Uterus (tissue), 4 donors: ENCODE data around the gene ADAMTS2. TPM values are rescaled to one million over a fixed set of nuclear protein-coding genes. Genes with fewer than 3 reads are reported as not detected.

Experiments used
- DNase-seq, 2 donors: peaks; one replicate each; pipeline ENCODE4 v3.0.0-alpha.2; 2019 to 2020
- H3K27ac ChIP-seq, 2 donors: fragments of 200-600 bp; sonication (generic); 1 replicate in 1 of 2; 2 replicates in 1 of 2; pipeline ENCODE4 v1.5.1; 2016 to 2018
- H3K27me3 ChIP-seq, 2 donors: fragments of 200-600 bp; sonication (generic); one replicate each; pipeline ENCODE4 v1.5.1; 2018 to 2019; ENCODE audit warnings: control low read depth in 1 of 2
- H3K36me3 ChIP-seq, 2 donors: fragments of 200-600 bp; sonication (generic); one replicate each; pipeline ENCODE4 v1.5.1; 2019; ENCODE audit warnings: control low read depth in 1 of 2
- H3K4me1 ChIP-seq, 2 donors: fragments of 200-600 bp; sonication (generic); one replicate each; pipeline ENCODE4 v1.5.1; 2018 to 2019; ENCODE audit warnings: control low read depth in 1 of 2
- H3K4me3 ChIP-seq, 2 donors: fragments of 200-600 bp; sonication (generic); 1 replicate in 1 of 2; 2 replicates in 1 of 2; pipeline ENCODE4 v1.5.1; 2018 to 2019; ENCODE audit warnings: mild to moderate bottlenecking in 1 of 2
- H3K9me3 ChIP-seq, 2 donors: fragments of 200-600 bp; sonication (generic); one replicate each; pipeline ENCODE4 v1.5.1; 2019; ENCODE audit warnings: control low read depth in 1 of 2
- CTCF ChIP-seq, 4 experiments: fragments of 200-600 bp in 2 of 4; fragments of 450-650 bp in 2 of 4; sonication (generic) in 2 of 4; IDR thresholded peaks; one replicate each; pipeline ENCODE4 v1.5.1; 2016 to 2019; ENCODE audit warnings: antibody characterized with exemption in 4 of 4, mild to moderate bottlenecking in 2 of 4, moderate library complexity in 1 of 4
- POLR2A ChIP-seq, 2 donors: fragments of 450-650 bp; IDR thresholded peaks; one replicate each; pipeline ENCODE4 v1.6.1; 2016; ENCODE audit warnings: antibody characterized with exemption in 2 of 2, mild to moderate bottlenecking in 1 of 2, moderate library complexity in 1 of 2
- intact Hi-C: fragments of 100-400 bp; cut with DNase I; formaldehyde crosslinking; loops from one replicate; pipeline ENCODE4 v1.15.1; 2023; ENCODE audit warnings: low total_unique reads
- total RNA-seq, 4 donors: library from RNA; depleted of rRNA in 3 of 4; stranded (reverse); fragments of >200 nt in 3 of 4; gene quantifications; one replicate each; pipeline versions ENCODE4 v1.1.0 to v1.2.4, GENCODE V29; 2014 to 2023
- donor health status: DM: yes; HTN: yes; CAD: no.

Gene ADAMTS2
- total RNA-seq, 4 donors from 2014 or later = 4.1 to 97.1 (median 40.3) TPM

GRCh38 chr5:179234563-179235135 lies 110.6 kb downstream of the ADAMTS2 start:
- Histone ChIP-seq H3K4me1 (no peaks in the 10 kb centered on the region), H3K27me3 (no peaks in the 10 kb centered on the region), H3K4me3 (no peak overlapping the region), H3K27ac (no peak overlapping the region), H3K36me3 (no peaks in the 10 kb centered on the region), H3K9me3 (no peaks in the 10 kb centered on the region)
- DNase-seq = peak in 1 of 2 donors; percentile 2
- TF ChIP-seq CTCF (IDR thresholded peaks at IDR 0.05) (no peak), POLR2A (IDR thresholded peaks at IDR 0.05) (no peak)
- intact Hi-C loops = no loop called here

- Histone ChIP-seq H3K4me1 (no peaks in the 10 kb centered on the region), H3K4me3 (no peak overlapping the region), H3K9me3 (no peaks in the 10 kb centered on the region), H3K36me3 (no peaks in the 10 kb centered on the region), H3K27me3 (no peaks in the 10 kb centered on the region), H3K27ac (no peak overlapping the region)
- peak in 1 of 2 donors; percentile 12 for DNase-seq
- intact Hi-C loops = no loop called here
- TF ChIP-seq POLR2A (IDR thresholded peaks at IDR 0.05) = no peak
- TF ChIP-seq CTCF (IDR thresholded peaks at IDR 0.05) = no peak
Measured at GRCh38 chr5:179233909-179234562, 111.2 kb downstream of the ADAMTS2 start.

GRCh38 chr5:179232091-179232735 lies 113.0 kb downstream of the ADAMTS2 start:
- no peak overlapping the region for H3K27ac ChIP-seq
- no peaks in the 10 kb centered on the region for H3K36me3 ChIP-seq
- no peaks in the 10 kb centered on the region for H3K4me1 ChIP-seq
- DNase-seq = peak in 1 of 2 donors; percentile 3
- H3K9me3 ChIP-seq = no peaks in the 10 kb centered on the region
- no peak overlapping the region for H3K4me3 ChIP-seq
- no peaks in the 10 kb centered on the region for H3K27me3 ChIP-seq
- intact Hi-C loops = no loop called here
- TF ChIP-seq POLR2A (IDR thresholded peaks at IDR 0.05) (no peak), CTCF (IDR thresholded peaks at IDR 0.05) (no peak)

GRCh38 chr5:179231309-179231708 lies 114.0 kb downstream of the ADAMTS2 start:
- H3K36me3 ChIP-seq = no peaks in the 10 kb centered on the region
- no peaks in the 10 kb centered on the region for H3K27me3 ChIP-seq
- no peaks in the 10 kb centered on the region for H3K9me3 ChIP-seq
- H3K27ac ChIP-seq = no peak overlapping the region
- intact Hi-C loops = no loop called here
- no peak for DNase-seq
- no peak overlapping the region for H3K4me3 ChIP-seq
- TF ChIP-seq POLR2A (IDR thresholded peaks at IDR 0.05) (no peak), CTCF (IDR thresholded peaks at IDR 0.05) (no peak)
- H3K4me1 ChIP-seq = no peaks in the 10 kb centered on the region

- Histone ChIP-seq H3K4me1 (no peaks in the 10 kb centered on the region), H3K36me3 (no peaks in the 10 kb centered on the region), H3K27me3 (no peaks in the 10 kb centered on the region), H3K4me3 (no peak overlapping the region), H3K27ac (no peak overlapping the region), H3K9me3 (no peaks in the 10 kb centered on the region)
- TF ChIP-seq POLR2A (IDR thresholded peaks at IDR 0.05) = no peak
- no peak for TF ChIP-seq CTCF (IDR thresholded peaks at IDR 0.05)
- DNase-seq = peak in 1 of 2 donors; percentile 5
- intact Hi-C loops = no loop called here
Measured at GRCh38 chr5:179230061-179230461, 115.2 kb downstream of the ADAMTS2 start.
